H9 (cell line): ENCODE measurements around the gene KIAA1958. TPM values are rescaled to one million over a fixed set of nuclear protein-coding genes. Genes with fewer than 3 reads are reported as not detected.

Experiments
- DNase-seq: peaks from one replicate; pipeline ENCODE4 v3.0.0-alpha.2; 2017
- H2AFZ ChIP-seq: one replicate; pipeline ENCODE4 v1.6.1; 2013; ENCODE audit warnings: mild to moderate bottlenecking, low read length, control low read depth, moderate library complexity
- H2AK5ac ChIP-seq: 2 replicates; pipeline ENCODE4 v1.6.1; 2013; ENCODE audit warnings: low read length, control low read depth, mixed read lengths; ENCODE audit not compliant: insufficient read length
- H2BK120ac ChIP-seq: one replicate; pipeline ENCODE4 v1.6.1; 2013; ENCODE audit warnings: low read depth, mild to moderate bottlenecking, low read length, control low read depth, inconsistent platforms; ENCODE audit not compliant: poor library complexity, severe bottlenecking
- H2BK12ac ChIP-seq: 2 replicates; pipeline ENCODE4 v1.6.1; 2013; ENCODE audit warnings: low read length, control low read depth, mixed read lengths, low read depth; ENCODE audit not compliant: insufficient read length
- H2BK15ac ChIP-seq: 2 replicates; pipeline ENCODE4 v1.6.1; 2013; ENCODE audit warnings: low read depth, low read length, control low read depth
- H2BK20ac ChIP-seq: one replicate; pipeline ENCODE4 v1.6.1; 2013; ENCODE audit warnings: low read depth, mild to moderate bottlenecking, low read length, control low read depth, inconsistent platforms; ENCODE audit not compliant: poor library complexity, severe bottlenecking
- H2BK5ac ChIP-seq: 2 replicates; pipeline ENCODE4 v1.6.1; 2013; ENCODE audit warnings: low read length, control low read depth, mixed read lengths; ENCODE audit not compliant: insufficient read length
- H3K14ac ChIP-seq: 2 replicates; pipeline ENCODE4 v1.6.1; 2013; ENCODE audit warnings: low read length, control low read depth; ENCODE audit not compliant: insufficient read depth
- H3K18ac ChIP-seq: 2 replicates; pipeline ENCODE4 v1.6.1; 2013; ENCODE audit warnings: low read depth, mild to moderate bottlenecking, mixed read lengths, low read length, control low read depth; ENCODE audit not compliant: insufficient read length
- H3K23ac ChIP-seq: 2 replicates; pipeline ENCODE4 v1.6.1; 2013; ENCODE audit warnings: low read length, control low read depth, mixed read lengths, low read depth; ENCODE audit not compliant: insufficient read length
- H3K23me2 ChIP-seq: 2 replicates; pipeline ENCODE4 v1.6.1; 2013; ENCODE audit warnings: low read depth, mild to moderate bottlenecking, mixed read lengths, low read length, control low read depth; ENCODE audit not compliant: insufficient read length, poor library complexity, severe bottlenecking
- H3K27ac ChIP-seq: 2 replicates; pipeline ENCODE4 v1.5.1; 2013; ENCODE audit warnings: low read length, control low read depth, mixed read lengths, low read depth; ENCODE audit not compliant: insufficient read length
- H3K27me3 ChIP-seq: 2 replicates; pipeline ENCODE4 v1.6.1; 2013; ENCODE audit warnings: low read length, control low read depth, inconsistent platforms; ENCODE audit not compliant: insufficient read depth
- H3K4ac ChIP-seq: 2 replicates; pipeline ENCODE4 v1.6.1; 2013; ENCODE audit warnings: low read depth, mild to moderate bottlenecking, control low read depth, inconsistent platforms, low read length, moderate library complexity
- H3K4me1 ChIP-seq: 2 replicates; pipeline ENCODE4 v1.6.1; 2013; ENCODE audit warnings: low read length, control low read depth, inconsistent platforms; ENCODE audit not compliant: insufficient read depth
- H3K4me2 ChIP-seq: 2 replicates; pipeline ENCODE4 v1.6.1; 2013; ENCODE audit warnings: low read length, control low read depth, mixed read lengths; ENCODE audit not compliant: insufficient read length, insufficient read depth
- H3K56ac ChIP-seq: 2 replicates; pipeline ENCODE4 v1.6.1; 2013; ENCODE audit warnings: low read depth, mild to moderate bottlenecking, mixed read lengths, low read length, control low read depth; ENCODE audit not compliant: insufficient read length
- H3K79me1 ChIP-seq: 2 replicates; pipeline ENCODE4 v1.6.1; 2013; ENCODE audit warnings: low read depth, mild to moderate bottlenecking, moderate library complexity, low read length, control low read depth, inconsistent platforms; ENCODE audit not compliant: insufficient read depth, poor library complexity, severe bottlenecking
- H3K79me2 ChIP-seq: 2 replicates; pipeline ENCODE4 v1.6.1; 2013; ENCODE audit warnings: low read length, control low read depth, inconsistent platforms; ENCODE audit not compliant: insufficient read depth
- H3K9ac ChIP-seq: 2 replicates; pipeline ENCODE4 v1.6.1; 2013; ENCODE audit warnings: low read length, control low read depth, mixed read lengths; ENCODE audit not compliant: insufficient read length; ENCODE audit errors: extremely low read depth
- H3K9me3 ChIP-seq: one replicate; pipeline ENCODE4 v1.6.1; 2013; ENCODE audit warnings: low read depth, low read length, inconsistent platforms; ENCODE audit not compliant: control insufficient read depth
- H3T11ph ChIP-seq: one replicate; pipeline ENCODE4 v1.6.1; 2013; ENCODE audit warnings: mild to moderate bottlenecking, low read length, control low read depth, inconsistent platforms
- H4K20me1 ChIP-seq: one replicate; pipeline ENCODE4 v1.6.1; 2013; ENCODE audit not compliant: control insufficient read depth, insufficient read length, insufficient read depth
- H4K5ac ChIP-seq: 2 replicates; pipeline ENCODE4 v1.6.1; 2013; ENCODE audit warnings: low read depth, mild to moderate bottlenecking, mixed read lengths, low read length, control low read depth; ENCODE audit not compliant: insufficient read length
- H4K8ac ChIP-seq: replicated peaks from 2 replicates; pipeline ENCODE4 v1.6.1; 2013; ENCODE audit warnings: low read length, control low read depth, mixed read lengths, low read depth; ENCODE audit not compliant: insufficient read length
- H4K91ac ChIP-seq: 2 replicates; pipeline ENCODE4 v1.6.1; 2013; ENCODE audit warnings: low read depth, mild to moderate bottlenecking, moderate library complexity, mixed read lengths, low read length, control low read depth; ENCODE audit not compliant: insufficient read length
- H3K27ac Mint-ChIP-seq, 3 experiments: 2 replicates in 2 of 3; 3 replicates in 1 of 3; pipeline ENCODE4 v1.8.0; 2020 to 2021; ENCODE audit warnings: mixed read lengths in 3 of 3, mild to moderate bottlenecking in 1 of 3, moderate library complexity in 1 of 3
- H3K27me3 Mint-ChIP-seq: 2 replicates; pipeline ENCODE4 v1.8.0; 2021; ENCODE audit warnings: low read depth, mild to moderate bottlenecking, moderate library complexity, mixed read lengths
- H3K36me3 Mint-ChIP-seq, 3 experiments: 2 replicates in 2 of 3; 3 replicates in 1 of 3; pipeline ENCODE4 v1.8.0; 2020 to 2021; ENCODE audit warnings: low read depth in 3 of 3, mixed read lengths in 3 of 3; ENCODE audit not compliant: insufficient read depth in 1 of 3
- H3K4me1 Mint-ChIP-seq, 2 experiments: 2 replicates each; pipeline ENCODE4 v1.8.0; 2020; ENCODE audit warnings: mixed read lengths in 2 of 2
- H3K4me3 Mint-ChIP-seq, 2 experiments: 2 replicates in 1 of 2; 3 replicates in 1 of 2; pipeline ENCODE4 v1.8.0; 2020 to 2021; ENCODE audit warnings: mild to moderate bottlenecking in 2 of 2, mixed read lengths in 2 of 2, moderate library complexity in 1 of 2
- H3K9me3 Mint-ChIP-seq, 2 experiments: 2 replicates in 1 of 2; 3 replicates in 1 of 2; pipeline ENCODE4 v1.8.0; 2020; ENCODE audit warnings: mild to moderate bottlenecking in 2 of 2, mixed read lengths in 2 of 2, moderate library complexity in 1 of 2
- WGBS: extraction: QIAGEN DNeasy Blood & Tissue Kit; methylation state at CpG from one replicate; pipeline ENCODE4 v1.1.7; 2013; ENCODE audit warnings: missing lambda C conversion rate, low lambda C conversion rate, mixed read lengths; ENCODE audit not compliant: insufficient read length; ENCODE audit errors: extremely low coverage; 5-methylcytosine and 5-hydroxymethylcytosine counted together
- total RNA-seq: library from RNA; stranded (reverse); gene quantifications from 2 replicates; pipeline ENCODE4 v1.2.1, GENCODE V29; 2021
- TF ChIP-seq, protein P1 (sequence below): fragments of 200-600 bp; sonication (generic); conservative IDR thresholded peaks from 3 replicates; pipeline ENCODE4 v1.8.0; 2021; ENCODE audit warnings: antibody characterized with exemption, mild to moderate bottlenecking

KIAA1958 gene
- total RNA-seq, 1 experiment from 2014 or later = 34.0 TPM

GRCh38 chr9:112477330-112477729 lies 9.3 kb upstream of the KIAA1958 start:
- Histone ChIP-seq H2BK12ac (no peak overlapping the region), H3K79me2 (no peaks in the 10 kb centered on the region), H4K20me1 (no peaks in the 10 kb centered on the region), H3T11ph (no peak overlapping the region), H4K5ac (no peak overlapping the region), H3K14ac (no peak overlapping the region), H3K23me2 (no peaks in the 10 kb centered on the region), H3K9me3 (no peaks in the 10 kb centered on the region), H2AK5ac (no peak overlapping the region), H4K91ac (no peak overlapping the region), H2BK120ac (no peak overlapping the region), H3K27ac (no peak overlapping the region), H3K4ac (no peak overlapping the region), H3K18ac (no peak overlapping the region), H2BK20ac (no peak overlapping the region), H3K27me3 (no peaks in the 10 kb centered on the region), H2BK5ac (no peak overlapping the region), H2BK15ac (no peak overlapping the region), H4K8ac (no peak overlapping the region), H3K56ac (no peak overlapping the region), H3K23ac (no peak overlapping the region), H3K9ac (no peak overlapping the region), H3K79me1 (no peaks in the 10 kb centered on the region), H3K4me1 (no peaks in the 10 kb centered on the region), H2AFZ (no peak overlapping the region), H3K4me2 (no peak overlapping the region)
- Mint-ChIP-seq H3K27me3 (no peaks in the 10 kb centered on the region), H3K4me1 (peaks cover 9 to 11% of the 10 kb centered on the region in 2 experiments), H3K9me3 (peaks cover 13 to 15% of the 10 kb centered on the region in 2 experiments; a peak in 4 of 5 replicates), H3K4me3 (no peak overlapping the region), H3K27ac (no peak overlapping the region; a peak in 1 of 7 replicates), H3K36me3 (peaks cover 27 to 35% (median 33%) of the 10 kb centered on the region in 3 experiments)
- TF ChIP-seq, protein P1, sequence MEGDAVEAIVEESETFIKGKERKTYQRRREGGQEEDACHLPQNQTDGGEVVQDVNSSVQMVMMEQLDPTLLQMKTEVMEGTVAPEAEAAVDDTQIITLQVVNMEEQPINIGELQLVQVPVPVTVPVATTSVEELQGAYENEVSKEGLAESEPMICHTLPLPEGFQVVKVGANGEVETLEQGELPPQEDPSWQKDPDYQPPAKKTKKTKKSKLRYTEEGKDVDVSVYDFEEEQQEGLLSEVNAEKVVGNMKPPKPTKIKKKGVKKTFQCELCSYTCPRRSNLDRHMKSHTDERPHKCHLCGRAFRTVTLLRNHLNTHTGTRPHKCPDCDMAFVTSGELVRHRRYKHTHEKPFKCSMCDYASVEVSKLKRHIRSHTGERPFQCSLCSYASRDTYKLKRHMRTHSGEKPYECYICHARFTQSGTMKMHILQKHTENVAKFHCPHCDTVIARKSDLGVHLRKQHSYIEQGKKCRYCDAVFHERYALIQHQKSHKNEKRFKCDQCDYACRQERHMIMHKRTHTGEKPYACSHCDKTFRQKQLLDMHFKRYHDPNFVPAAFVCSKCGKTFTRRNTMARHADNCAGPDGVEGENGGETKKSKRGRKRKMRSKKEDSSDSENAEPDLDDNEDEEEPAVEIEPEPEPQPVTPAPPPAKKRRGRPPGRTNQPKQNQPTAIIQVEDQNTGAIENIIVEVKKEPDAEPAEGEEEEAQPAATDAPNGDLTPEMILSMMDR = no peak
- WGBS = no CpG with 5 or more reads among the region's 2 CpGs
- DNase-seq = no peak
